OCI-LY1 (cell line): ENCODE results near the gene FBRSL1.
"Not testable (repeated sequence)": the region's sequence is repeated elsewhere in the genome, so short reads cannot be mapped to it uniquely, and the experiment has no call there.

Experiments
- H2AFZ ChIP-seq: fragments of 200-600 bp; sonication (generic), shearing (Covaris generic); 2 replicates; pipeline ENCODE4 v1.6.0; 2014; ENCODE audit warnings: antibody characterized with exemption, mild to moderate bottlenecking, low read length
- H3F3A ChIP-seq: fragments of 200-600 bp; sonication (generic), shearing (Covaris generic); 2 replicates; pipeline ENCODE4 v1.6.0; 2014; ENCODE audit warnings: mild to moderate bottlenecking, antibody characterized with exemption, low read length, moderate library complexity; ENCODE audit not compliant: insufficient read depth
- H3K27ac ChIP-seq: fragments of 200-600 bp; sonication (generic); 2 replicates; pipeline ENCODE4 v1.5.1; 2014; ENCODE audit warnings: low read length, mixed run types, mild to moderate bottlenecking, low read depth; ENCODE audit not compliant: poor library complexity, severe bottlenecking
- H3K27me3 ChIP-seq: fragments of 200-600 bp; sonication (generic); 2 replicates; pipeline ENCODE4 v1.6.0; 2014; ENCODE audit warnings: antibody characterized with exemption, mild to moderate bottlenecking, low read length, moderate library complexity; ENCODE audit not compliant: insufficient read depth
- H3K36me3 ChIP-seq: fragments of 200-600 bp; sonication (generic); 2 replicates; pipeline ENCODE4 v1.6.1; 2014; ENCODE audit warnings: mild to moderate bottlenecking, antibody characterized with exemption, low read length, moderate library complexity, mixed read lengths; ENCODE audit not compliant: insufficient read depth
- H3K4me1 ChIP-seq: fragments of 200-600 bp; sonication (generic); 2 replicates; pipeline ENCODE4 v1.5.1; 2014; ENCODE audit warnings: mild to moderate bottlenecking, low read length, moderate library complexity; ENCODE audit not compliant: insufficient read depth, severe bottlenecking
- H3K4me2 ChIP-seq: fragments of 200-600 bp; sonication (generic), shearing (Covaris generic); 2 replicates; pipeline ENCODE4 v1.6.1; 2014; ENCODE audit warnings: low read length
- H3K4me3 ChIP-seq: fragments of 200-600 bp; sonication (generic); 2 replicates; pipeline ENCODE4 v1.5.1; 2014; ENCODE audit warnings: low read length, low read depth, mild to moderate bottlenecking, mixed read lengths; ENCODE audit not compliant: poor library complexity, severe bottlenecking
- H3K79me2 ChIP-seq: fragments of 200-600 bp; shearing (Covaris generic); 2 replicates; pipeline ENCODE4 v1.6.1; 2016; ENCODE audit warnings: mixed run types, low read length, mixed read lengths; ENCODE audit not compliant: insufficient read depth
- H3K9ac ChIP-seq: fragments of 200-600 bp; sonication (generic), shearing (Covaris generic); 2 replicates; pipeline ENCODE4 v1.6.1; 2014; ENCODE audit warnings: mild to moderate bottlenecking, low read length, mixed read lengths
- H3K9me2 ChIP-seq: fragments of 200-600 bp; sonication (generic), shearing (Covaris generic); 2 replicates; pipeline ENCODE4 v1.6.1; 2014; ENCODE audit warnings: low read depth, mild to moderate bottlenecking, low read length, mixed read lengths
- H3K9me3 ChIP-seq: fragments of 200-600 bp; shearing (Covaris generic); 2 replicates; pipeline ENCODE4 v1.6.1; 2014; ENCODE audit warnings: low read length, mixed read lengths
- H4K20me1 ChIP-seq: fragments of 200-600 bp; sonication (generic), shearing (Covaris generic); 2 replicates; pipeline ENCODE4 v1.6.0; 2016; ENCODE audit warnings: mild to moderate bottlenecking, low read length; ENCODE audit not compliant: insufficient read depth
- EZH2 ChIP-seq: fragments of 200-600 bp; sonication (generic), shearing (Covaris generic); IDR thresholded peaks from 2 replicates; pipeline ENCODE4 v1.8.0; 2017; ENCODE audit warnings: borderline replicate concordance, mixed run types, mild to moderate bottlenecking, antibody characterized with exemption, low read length, moderate library complexity, mixed read lengths
- TF ChIP-seq, protein P1 (sequence below): fragments of 200-600 bp; sonication (generic), shearing (Covaris generic); IDR thresholded peaks from 2 replicates; pipeline ENCODE4 v1.5.1; 2017; ENCODE audit warnings: mild to moderate bottlenecking, antibody characterized with exemption, low read length, moderate library complexity, mixed read lengths

Gene FBRSL1

DNA sequence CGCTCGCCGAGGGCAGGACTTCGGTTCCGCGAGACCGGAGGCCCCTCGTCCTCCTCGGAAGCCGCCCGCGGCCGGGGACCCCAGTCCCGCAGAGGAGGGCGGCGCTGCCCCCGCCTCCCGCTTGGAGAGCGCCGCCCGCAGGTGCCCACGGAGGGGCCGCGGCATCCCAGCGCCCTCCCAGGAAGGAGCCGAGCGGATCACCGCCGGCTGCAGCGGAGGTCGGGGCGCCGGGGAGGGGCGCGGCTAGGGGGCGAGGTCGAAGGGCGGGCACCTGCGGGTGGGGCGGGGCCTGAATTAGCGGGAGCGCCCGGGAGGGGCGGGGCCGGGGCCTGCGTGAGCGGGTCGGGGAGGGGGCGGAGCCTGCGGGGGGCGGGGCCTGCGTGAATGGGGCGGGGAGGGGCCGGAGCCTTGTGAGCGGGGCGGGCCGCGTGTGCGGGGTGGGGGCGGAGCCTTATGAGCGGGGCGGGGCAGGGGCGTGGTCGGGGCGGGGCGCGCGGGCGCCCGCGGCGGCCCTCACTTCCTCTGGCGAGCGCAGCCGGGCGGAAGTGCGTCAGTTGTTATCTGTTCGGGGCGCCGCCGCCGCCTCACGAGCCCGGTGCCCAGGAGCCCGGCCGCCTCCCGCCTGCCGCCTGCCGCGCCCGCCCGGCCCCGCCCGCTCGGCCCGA is at the start of gene FBRSL1:
Gene FBRSL1 (plus strand): TSS at position 550 of the 665 bp plus-strand sequence.
- Histone ChIP-seq H3K9me2 (no peaks in the 10 kb centered on the region), H3K36me3 (no peaks in the 10 kb centered on the region; the same call in 1 of the 2 replicates), H3K27me3 (peaks cover 12% of the 10 kb centered on the region; the same call in 1 of the 2 replicates), H3K9me3 (no peaks in the 10 kb centered on the region), H3K4me3 (peak within 1 kb of the TSS; percentile 68), H3F3A (no peaks in the 10 kb centered on the region), H2AFZ (no peak within 1 kb of the TSS), H3K79me2 (no peaks in the 10 kb centered on the region), H3K4me1 (peaks cover 26% of the 10 kb centered on the region), H3K4me2 (peak within 1 kb of the TSS; percentile 94), H4K20me1 (no peaks in the 10 kb centered on the region), H3K9ac (peak within 1 kb of the TSS; percentile 71), H3K27ac (no peak within 1 kb of the TSS)
- TF ChIP-seq, protein P1, sequence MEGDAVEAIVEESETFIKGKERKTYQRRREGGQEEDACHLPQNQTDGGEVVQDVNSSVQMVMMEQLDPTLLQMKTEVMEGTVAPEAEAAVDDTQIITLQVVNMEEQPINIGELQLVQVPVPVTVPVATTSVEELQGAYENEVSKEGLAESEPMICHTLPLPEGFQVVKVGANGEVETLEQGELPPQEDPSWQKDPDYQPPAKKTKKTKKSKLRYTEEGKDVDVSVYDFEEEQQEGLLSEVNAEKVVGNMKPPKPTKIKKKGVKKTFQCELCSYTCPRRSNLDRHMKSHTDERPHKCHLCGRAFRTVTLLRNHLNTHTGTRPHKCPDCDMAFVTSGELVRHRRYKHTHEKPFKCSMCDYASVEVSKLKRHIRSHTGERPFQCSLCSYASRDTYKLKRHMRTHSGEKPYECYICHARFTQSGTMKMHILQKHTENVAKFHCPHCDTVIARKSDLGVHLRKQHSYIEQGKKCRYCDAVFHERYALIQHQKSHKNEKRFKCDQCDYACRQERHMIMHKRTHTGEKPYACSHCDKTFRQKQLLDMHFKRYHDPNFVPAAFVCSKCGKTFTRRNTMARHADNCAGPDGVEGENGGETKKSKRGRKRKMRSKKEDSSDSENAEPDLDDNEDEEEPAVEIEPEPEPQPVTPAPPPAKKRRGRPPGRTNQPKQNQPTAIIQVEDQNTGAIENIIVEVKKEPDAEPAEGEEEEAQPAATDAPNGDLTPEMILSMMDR: no peak
- no peak for TF ChIP-seq EZH2

DNA sequence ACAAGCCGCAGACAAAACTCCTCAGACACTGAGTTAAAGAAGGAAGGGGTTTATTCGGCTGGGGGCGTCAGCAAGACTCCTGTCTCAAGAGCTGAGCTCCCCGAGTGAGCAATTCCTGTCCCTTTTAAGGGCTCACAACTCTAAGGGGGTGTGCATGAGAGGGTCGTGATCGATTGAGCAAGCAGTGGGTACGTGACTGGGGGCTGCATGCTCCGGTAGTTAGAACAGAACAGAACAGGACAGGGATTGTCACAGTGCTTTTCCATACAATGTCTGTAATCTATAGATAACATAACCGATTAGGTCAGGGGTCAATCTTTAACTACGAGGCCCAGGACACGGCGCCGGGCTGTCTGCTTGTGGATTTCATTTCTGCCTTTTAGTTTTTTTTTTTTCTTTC is 49.5 kb upstream of the FBRSL1 start:
- not testable (repeated sequence) for H3K9ac ChIP-seq

DNA sequence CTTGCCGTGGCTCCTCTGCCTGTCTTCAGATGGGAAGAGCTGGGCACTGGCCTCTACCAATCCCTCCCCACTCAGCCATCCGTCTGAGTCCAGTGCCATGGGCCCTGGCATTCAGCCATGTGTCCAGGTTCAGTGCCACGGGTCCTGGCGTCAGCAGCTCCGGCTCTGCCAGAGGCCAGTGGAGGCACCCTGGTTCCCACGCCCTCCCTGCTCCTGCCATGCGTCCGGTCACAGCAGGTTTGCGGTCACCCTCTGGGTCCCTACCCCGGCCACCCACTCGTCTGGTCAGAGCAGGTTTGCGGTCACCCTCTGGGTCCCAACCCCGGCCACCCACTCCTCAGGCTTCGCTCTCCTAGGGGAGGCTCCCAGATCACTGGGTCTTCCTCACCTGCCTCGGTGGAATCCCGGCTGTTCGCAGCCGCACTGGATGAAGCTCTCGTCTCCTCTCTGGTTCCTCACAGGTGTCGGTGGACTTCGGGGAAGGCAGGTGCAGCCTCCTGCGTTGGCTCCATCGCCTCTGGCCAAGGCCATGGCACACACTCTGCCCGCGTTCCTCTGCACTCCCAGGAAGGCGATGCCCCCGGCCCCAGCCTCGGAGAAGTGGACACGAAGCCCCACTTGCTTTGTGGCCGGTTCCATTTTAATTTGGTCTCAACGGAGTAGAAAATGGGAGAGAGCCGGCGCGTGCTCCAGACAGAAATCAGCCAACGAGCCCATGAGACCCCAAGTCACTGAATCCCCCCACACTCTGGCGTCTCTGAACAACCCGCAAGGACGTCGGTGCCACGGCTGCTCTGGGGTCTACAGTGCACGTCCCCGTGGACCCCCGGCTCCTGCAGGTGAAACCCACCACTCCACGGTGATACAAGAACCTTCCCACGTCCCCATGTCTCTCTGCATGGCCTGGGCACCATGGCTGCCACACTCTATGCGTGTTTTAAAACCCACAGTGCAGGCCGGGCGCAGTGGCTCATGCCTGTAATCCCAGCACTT is 47.8 kb upstream of the FBRSL1 start:
- H3K27me3 ChIP-seq: peaks cover 4% of the 10 kb centered on the region; the same call in 1 of the 2 replicates
- no peak overlapping the region for H3K27ac ChIP-seq
- H3K36me3 ChIP-seq: no peaks in the 10 kb centered on the region
- no peak overlapping the region for H3K4me2 ChIP-seq
- H4K20me1 ChIP-seq: no peaks in the 10 kb centered on the region
- no peaks in the 10 kb centered on the region for H3K9me2 ChIP-seq
- no peak overlapping the region for H3K9ac ChIP-seq
- H3F3A ChIP-seq: no peaks in the 10 kb centered on the region
- no peak overlapping the region for H2AFZ ChIP-seq
- no peak overlapping the region for H3K4me3 ChIP-seq
- no peak for TF ChIP-seq EZH2
- TF ChIP-seq, protein P1: no peak
- H3K4me1 ChIP-seq: peaks cover 21% of the 10 kb centered on the region
- no peaks in the 10 kb centered on the region for H3K79me2 ChIP-seq
- H3K9me3 ChIP-seq: no peaks in the 10 kb centered on the region

More for the DNA sequence above, 49.5 kb upstream of the FBRSL1 start:
- H2AFZ ChIP-seq, H3K79me2 ChIP-seq, H3K4me3 ChIP-seq, H4K20me1 ChIP-seq, H3F3A ChIP-seq, H3K36me3 ChIP-seq, H3K27me3 ChIP-seq, H3K9me3 ChIP-seq, H3K4me1 ChIP-seq, H3K4me2 ChIP-seq, H3K9me2 ChIP-seq, H3K27ac ChIP-seq: not testable (repeated sequence)
